ENCODE results near the gene CPSF2.

GRCh38 chr14:92144708-92145107, 22.9 kb downstream of the CPSF2 start:
- TF ChIP-seq, protein P1, sequence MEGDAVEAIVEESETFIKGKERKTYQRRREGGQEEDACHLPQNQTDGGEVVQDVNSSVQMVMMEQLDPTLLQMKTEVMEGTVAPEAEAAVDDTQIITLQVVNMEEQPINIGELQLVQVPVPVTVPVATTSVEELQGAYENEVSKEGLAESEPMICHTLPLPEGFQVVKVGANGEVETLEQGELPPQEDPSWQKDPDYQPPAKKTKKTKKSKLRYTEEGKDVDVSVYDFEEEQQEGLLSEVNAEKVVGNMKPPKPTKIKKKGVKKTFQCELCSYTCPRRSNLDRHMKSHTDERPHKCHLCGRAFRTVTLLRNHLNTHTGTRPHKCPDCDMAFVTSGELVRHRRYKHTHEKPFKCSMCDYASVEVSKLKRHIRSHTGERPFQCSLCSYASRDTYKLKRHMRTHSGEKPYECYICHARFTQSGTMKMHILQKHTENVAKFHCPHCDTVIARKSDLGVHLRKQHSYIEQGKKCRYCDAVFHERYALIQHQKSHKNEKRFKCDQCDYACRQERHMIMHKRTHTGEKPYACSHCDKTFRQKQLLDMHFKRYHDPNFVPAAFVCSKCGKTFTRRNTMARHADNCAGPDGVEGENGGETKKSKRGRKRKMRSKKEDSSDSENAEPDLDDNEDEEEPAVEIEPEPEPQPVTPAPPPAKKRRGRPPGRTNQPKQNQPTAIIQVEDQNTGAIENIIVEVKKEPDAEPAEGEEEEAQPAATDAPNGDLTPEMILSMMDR (CRISPR knock-in tag; IDR thresholded peaks at IDR 0.05), result no peak
- TF ChIP-seq NONO (IDR thresholded peaks at IDR 0.05), result no peak
- no peak for TF ChIP-seq NONO (CRISPR knock-in tag; conservative IDR thresholded peaks at IDR 0.05)
- TF ChIP-seq FOXP1 (IDR thresholded peaks at IDR 0.05), result no peak
- no peak for TF ChIP-seq FOXP1 (CRISPR knock-in tag; IDR thresholded peaks at IDR 0.05)
- no peak for TF ChIP-seq TAF15 (IDR thresholded peaks at IDR 0.05; ENCODE audit: low read depth, low read length, poor library complexity, severe bottlenecking)
- no peak for TF ChIP-seq ZZZ3 (CRISPR knock-in tag; IDR thresholded peaks at IDR 0.05; ENCODE audit: borderline replicate concordance)
- TF ChIP-seq, protein P2, sequence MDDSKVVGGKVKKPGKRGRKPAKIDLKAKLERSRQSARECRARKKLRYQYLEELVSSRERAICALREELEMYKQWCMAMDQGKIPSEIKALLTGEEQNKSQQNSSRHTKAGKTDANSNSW (CRISPR knock-in tag; IDR thresholded peaks at IDR 0.05; ENCODE audit: borderline replicate concordance), result no peak
- TF ChIP-seq SP140L (CRISPR knock-in tag; IDR thresholded peaks at IDR 0.05; ENCODE audit: borderline replicate concordance), result no peak
- TF ChIP-seq EHMT2 (IDR thresholded peaks at IDR 0.05; ENCODE audit: borderline replicate concordance, low read depth, low read length), result no peak
- TF ChIP-seq ZNF761 (CRISPR knock-in tag; conservative IDR thresholded peaks at IDR 0.05), result no peak
- no peak for TF ChIP-seq ZNF205 (CRISPR knock-in tag; IDR thresholded peaks at IDR 0.05)
- no peak for TF ChIP-seq HDAC2 (CRISPR knock-in tag; IDR thresholded peaks at IDR 0.05)
- TF ChIP-seq YEATS2 (CRISPR knock-in tag; IDR thresholded peaks at IDR 0.05; ENCODE audit: borderline replicate concordance), result no peak
